NOMO-1 treated with dmso at 0.1 percent for 144 hours (cell line): ENCODE data around the gene SLC24A3.

Experiments
- DNase-seq: peaks from one replicate; lab custom pipeline; 2025; ENCODE audit not compliant: unreplicated experiment; lab: John Stamatoyannopoulos, UW

Gene SLC24A3

DNA sequence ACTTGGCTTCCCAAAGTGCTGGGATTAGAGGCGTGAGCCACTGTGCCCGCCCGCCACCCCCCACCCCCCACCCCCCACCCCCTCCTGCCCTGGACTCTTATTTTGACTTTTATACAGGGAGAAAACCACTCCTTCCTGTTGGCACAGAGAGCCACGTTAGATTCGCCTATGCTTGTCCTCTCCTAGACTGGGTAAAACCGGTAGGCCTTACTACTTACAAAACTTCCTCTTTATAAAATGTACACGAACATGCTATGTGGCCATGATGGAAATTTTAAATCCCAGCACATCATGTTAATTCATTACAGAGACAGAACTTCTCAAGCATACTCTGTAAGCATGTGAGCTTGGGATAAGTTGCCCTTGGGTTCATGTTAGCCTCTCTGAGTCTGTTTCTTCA is 124.2 kb downstream of the SLC24A3 start:
- peak; percentile 35 for DNase-seq

DNA sequence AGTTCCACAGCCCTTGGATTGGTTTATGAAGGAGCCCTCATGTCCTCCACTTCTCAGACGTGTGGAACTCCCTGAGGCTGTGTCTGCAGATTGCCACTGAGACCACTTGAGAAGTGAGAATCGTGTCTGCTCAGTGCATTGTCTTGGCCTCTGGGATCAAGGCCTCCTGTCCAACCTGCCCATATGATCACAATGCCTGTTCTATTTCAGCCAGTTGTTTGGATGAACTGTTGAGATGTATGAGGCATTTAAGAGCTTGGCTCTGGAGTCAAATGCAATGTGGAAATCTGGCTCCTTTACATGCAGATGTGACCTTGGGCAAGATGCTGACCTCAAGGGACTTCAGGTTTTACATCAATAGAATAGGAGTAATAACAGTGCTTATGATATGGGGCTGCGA is 125.9 kb downstream of the SLC24A3 start:
- no peak for DNase-seq

DNA sequence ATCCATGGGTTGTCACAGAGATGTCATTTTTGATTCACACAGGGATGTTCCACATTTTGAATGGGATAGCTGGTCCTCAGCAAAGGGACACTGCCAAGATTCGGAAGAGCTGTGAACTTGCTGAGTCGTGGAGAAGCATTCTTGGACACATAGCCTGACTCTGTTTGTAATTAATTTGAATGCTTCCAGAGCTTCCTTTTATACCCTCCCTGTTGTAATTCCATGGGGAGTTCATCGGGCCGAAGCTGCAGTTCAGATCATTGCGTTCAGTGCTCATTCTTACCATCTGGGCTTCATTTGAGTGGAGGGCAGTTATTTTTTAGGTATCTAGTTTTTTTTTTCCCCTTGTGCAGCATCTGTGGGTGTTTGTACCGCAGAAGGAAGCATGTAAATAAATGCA is 126.5 kb downstream of the SLC24A3 start:
- DNase-seq, result no peak

DNA sequence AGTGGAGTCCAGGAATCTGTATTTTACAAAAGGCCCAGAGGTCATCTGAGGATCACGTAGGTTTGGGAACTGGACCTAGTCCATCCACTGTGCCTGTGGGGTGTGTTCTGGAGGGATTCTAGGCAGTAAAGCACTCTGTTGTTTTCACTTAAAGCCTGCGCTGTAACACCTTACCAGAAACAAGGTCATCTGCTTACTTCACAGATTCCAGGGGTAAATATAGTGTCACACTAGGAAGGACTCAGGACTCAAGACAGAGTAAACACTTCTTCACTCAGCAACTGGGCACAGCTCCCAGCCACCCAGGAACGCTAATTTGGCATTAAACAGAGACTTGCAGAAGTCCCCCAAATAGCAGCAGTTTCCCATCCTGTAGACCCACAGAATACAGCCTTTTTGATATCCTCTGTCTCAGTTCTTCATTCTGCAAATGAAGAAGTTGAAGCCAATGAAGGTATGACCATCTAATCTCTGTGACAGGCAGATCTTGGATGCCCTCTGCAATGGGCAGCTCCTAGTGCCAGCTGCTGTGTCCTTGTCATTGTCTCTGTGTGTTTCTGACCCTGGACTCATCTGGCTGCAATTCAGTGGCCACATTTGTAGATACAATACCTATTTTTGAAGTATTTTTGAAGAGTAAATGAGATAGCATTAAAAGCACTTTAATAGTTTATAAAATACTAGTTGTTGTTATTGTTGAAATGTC is 129.1 kb downstream of the SLC24A3 start:
- no peak for DNase-seq

DNA sequence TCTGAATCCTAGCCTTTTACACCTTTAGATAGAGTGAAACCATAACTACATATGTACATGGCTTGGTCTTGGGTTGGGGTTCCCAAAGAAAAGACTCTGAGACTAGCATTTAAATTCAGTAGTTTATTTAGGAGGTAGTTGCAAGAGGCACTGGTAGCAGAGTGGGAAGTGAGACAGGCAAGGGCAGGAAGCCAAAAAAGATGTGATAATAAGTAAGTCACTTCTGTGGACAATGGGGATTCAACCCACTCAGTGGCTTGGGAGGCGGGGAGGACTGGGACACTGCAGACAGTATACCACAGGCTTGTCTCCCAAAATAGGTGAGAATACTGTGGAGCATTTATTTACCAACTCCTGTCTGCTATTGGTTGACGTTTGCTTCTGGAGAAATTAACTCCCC is 131.9 kb downstream of the SLC24A3 start:
- no peak for DNase-seq

DNA sequence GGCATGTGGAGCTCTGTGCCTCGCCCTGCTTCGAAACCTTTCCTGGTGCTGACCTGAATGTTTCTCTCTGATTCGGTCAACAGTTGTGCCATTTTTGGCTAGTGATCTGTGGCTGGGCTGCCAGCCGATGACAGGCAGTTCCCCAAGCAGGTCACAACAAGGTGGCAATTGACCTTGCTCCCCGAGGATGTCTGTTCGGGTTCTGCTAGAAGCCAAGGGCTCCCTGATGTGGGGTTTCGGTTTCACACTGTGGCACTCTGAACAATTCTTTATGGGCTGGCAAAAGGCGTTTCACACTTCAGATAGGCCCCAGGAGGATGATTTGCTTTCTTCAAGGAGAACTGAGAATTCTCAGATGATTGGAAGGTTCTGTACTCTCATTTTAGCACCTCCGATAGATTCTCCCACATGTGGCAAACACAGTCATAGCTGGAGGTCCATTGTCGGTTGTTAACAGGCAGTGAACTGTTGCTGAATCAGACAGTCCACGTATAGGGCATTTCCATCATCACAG is 135.6 kb downstream of the SLC24A3 start:
- no peak for DNase-seq

DNA sequence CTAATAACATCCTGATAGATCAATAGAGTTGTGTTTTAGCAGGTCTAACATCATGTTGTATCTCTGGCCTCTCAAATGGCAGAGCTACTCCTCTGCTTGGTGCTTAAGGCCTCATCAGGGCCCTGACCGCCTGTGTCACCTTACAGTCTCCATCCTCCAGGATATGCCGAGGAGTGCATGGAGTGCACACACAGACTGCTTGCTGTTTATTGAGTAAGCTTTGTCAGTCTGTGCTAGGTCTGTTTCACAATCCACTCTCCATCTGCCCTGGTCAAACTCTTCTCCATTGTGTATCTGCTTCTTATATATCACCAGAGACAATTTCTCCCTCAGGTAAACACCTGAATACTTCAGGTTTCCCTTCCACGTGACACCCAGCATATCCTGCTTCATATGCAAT is 136.1 kb downstream of the SLC24A3 start:
- no peak for DNase-seq

DNA sequence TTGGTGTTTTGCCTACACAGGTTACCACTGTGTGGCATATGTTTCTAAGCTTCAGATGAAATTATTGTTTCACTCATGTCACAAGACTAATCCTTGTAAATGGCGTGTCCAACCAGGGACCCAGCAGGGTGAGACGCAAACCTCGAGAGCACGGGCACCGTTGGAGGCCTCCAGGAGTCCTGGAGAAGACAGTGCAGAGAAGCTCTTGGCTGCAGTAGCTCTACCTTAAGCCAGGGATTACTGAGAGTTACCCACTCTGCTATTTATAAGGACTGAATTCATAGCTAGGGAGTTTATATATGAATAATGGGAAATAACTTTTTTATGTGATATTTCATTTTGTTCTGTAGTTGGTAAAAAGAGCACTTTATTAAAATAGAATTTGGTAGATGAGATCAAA is 137.4 kb downstream of the SLC24A3 start:
- no peak for DNase-seq

DNA sequence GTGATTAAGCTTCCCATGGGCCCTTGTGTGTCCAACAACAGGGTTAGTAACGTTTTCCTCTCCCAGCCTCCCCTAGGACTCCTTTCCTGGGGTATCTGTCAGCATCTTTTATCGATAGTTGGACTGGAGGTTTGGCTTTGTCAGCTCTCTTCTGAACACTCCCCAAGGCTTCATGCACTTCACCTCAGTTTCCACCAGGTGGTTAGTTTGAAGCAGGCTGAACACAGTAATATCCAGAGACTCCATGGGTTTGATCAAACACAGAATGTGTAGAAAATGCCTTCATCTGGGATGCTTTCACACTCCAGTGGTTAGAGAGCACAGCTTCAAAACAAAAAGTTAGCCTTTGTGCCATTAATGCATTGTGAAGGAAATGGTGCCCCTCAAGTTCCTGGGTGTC is 139.1 kb downstream of the SLC24A3 start:
- no peak for DNase-seq

DNA sequence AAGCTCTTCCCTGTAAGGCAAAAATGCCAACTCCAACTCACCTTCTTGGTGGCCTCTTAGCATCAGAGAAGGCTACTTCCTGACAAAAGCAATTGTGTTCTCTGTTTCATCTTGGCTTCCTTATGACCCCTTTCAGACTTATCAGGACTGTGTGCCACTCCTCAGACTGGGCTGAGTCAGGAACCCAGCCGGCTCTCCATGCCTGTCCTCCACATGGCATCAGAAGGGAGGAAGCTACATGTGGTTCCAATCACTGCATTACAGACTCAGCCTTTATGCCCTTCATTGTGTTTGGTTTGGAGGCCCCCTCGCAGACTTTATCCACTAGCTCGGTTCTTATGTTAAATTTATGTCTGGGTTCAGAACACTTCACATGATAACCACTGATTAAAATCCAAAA is 142.5 kb downstream of the SLC24A3 start:
- no peak for DNase-seq

DNA sequence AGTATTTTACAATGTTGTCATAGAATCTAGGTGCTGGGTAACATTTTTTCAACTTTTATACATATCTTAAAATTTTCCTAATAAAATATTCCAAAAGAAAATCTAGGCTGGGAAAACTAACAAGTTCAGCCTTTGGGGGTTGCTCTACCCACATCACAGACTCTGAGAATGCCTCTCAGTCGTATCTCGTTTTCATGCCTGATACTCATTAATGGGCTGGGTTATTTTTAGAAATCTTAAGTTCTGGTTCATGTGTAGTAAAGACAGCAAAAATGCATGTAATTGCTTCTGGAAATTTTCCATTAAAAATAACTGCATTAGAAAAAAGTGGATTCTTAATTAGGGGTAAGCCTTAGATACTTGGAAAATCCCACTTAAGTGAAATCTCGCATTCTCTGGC is 149.3 kb downstream of the SLC24A3 start:
- DNase-seq, result no peak

DNA sequence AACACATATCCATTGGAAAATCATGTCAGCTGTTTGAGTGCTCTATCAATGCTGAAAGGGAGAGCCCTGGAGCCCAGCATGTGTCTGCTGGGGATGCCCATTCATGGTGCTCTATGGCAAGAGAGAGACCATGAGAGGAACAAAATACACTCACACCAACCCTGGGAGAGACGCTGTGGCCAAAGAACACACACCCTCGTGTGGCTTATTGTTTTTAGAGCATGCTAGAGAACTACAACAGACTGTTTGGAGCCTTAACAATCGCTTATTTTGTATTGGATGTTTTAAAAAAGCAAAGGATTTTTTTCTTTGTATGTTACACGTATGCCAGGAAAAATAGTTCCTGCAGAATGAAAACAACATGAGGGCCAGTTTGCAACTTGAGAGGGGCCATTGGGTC is 151.0 kb downstream of the SLC24A3 start:
- DNase-seq, result no peak

DNA sequence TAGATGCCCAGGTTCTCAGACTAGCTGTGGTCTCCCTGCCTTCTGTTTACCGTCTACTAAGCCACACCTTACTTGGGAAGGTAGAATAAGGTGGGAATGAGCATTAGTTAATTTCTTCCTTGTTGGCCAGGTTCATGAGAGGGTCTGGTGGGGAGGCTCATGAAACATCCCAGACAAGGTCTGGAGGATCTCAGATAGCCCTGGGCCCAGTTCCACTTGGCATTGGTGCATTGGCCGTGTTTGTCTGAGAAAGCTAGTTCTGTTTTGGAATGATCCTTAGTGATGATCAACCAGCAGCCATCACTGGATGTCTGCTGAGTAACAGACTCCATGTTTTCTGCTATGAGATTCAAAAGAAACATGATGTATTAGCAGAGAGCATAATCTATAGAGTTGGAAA is 155.1 kb downstream of the SLC24A3 start:
- DNase-seq, result no peak

DNA sequence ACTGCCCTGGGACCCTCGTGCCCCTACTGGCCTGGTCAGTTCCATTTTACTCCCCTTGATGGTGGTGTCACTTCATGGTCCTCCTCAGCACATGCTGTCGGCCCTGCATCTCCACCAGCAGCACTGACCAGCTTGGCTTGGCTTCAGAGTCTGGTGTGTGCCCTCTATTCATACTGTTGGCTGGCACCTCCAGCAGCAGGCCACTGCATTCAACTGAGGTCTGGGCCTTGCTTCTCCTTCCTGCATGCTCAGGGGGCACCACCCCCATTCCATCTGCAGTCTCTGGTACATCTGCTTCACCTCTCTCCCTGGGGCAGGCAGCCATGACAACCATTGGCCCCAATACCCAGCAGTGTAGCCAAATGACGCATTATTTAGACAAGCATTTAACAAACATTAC is 155.9 kb downstream of the SLC24A3 start:
- DNase-seq, result no peak

DNA sequence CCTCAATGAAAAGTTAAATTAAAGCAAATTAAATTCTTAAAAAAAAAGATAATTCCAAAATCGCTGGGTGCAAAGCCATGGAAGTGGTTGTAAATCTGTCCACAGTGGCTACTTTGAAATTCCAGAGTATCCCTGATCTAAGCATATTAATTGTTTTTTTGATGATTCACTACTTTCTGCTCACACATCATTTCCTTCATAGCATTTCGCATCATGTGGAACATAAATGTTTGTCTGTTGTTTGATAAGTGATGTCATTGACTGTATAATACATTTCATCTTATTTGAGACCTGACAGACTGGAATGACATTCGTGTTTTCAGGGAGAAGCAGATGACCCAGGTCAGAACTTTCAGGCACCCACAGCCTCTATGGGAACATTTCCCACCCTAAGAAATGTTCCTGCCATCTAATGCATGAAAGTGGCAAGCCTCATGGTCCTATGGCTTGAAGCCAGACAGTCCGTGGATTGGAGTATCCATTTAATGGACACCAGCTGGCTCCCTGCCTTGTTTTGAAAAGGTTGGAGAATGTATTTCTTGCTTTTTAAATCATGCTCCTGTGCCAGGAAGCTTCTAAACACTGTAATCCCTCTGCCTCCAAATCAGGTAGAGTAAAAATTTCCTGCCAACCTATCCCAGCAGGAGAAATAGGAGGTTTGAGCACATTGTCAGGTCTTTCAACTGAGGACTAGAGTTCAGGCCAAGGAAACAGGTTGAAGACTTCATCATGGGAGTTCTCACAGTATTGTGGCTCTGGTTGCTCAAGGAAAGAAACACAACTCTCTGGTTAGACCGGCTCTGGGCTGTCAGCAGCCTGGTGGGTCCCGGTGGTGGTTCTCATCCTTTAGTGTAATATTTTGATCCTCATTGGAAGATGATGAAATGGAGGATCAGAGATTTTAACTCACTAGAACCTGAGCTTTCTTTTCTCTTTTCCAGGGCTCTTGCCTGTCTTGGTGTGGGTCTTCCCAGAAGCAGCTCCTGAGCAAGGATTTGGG is 157.9 kb downstream of the SLC24A3 start:
- DNase-seq, result no peak

DNA sequence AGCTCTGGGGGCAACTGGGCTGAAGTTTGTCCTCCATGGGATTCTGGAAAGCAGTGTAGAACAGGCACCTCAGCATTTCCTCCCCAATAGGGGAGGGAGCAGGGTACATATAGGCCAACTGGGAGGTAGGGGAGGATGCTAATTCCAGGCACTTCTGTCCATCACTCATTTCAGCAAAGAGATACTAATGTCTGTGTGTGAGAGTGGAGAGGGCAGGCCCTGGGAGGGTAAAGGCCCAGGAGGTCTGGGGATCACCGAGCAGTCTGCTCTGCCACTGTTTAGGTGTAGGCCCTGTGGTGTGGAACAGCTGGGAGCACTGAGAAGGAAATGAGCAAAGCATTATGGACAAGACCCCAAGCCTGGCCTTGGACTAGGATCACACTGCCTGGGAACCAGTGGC is 158.7 kb downstream of the SLC24A3 start:
- no peak for DNase-seq

DNA sequence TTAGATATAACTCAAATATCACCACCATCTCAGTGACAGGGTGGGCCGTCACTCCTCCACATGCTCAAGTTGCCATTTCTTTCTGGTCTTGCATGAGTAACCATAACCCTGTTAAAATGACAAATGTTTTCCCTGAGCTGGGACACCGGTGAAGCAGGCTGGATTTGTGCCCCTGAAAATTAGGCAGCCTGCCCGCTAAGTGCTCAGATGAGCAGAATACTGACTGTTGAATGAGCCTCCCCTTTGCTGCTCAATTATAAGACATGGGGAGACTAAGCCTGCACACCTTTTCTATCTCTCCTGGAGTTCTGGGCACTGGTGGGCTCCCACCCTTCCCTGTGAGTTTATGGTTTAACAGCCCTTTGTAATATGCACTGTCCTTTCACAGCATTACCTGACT is 161.8 kb downstream of the SLC24A3 start:
- DNase-seq, result no peak

DNA sequence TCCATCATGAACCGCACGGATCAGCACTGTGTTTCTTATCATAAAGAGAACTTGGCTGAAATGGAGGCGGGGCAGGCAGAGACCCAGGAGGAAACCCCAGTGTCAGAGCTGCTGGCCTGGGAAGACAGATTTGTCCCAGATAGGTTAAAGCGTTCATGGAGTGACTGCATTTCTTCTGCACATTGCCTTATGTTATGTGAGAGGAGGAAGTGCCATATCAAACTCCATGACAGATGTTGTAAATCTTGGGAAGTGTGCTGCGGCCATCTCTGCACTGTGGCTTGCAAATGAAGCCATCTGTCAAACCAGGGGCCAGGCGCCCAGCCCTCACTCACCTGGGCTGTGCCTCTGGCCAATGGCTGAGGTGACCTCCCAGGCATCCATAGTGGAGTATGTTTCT is 163.0 kb downstream of the SLC24A3 start:
- DNase-seq, result no peak

DNA sequence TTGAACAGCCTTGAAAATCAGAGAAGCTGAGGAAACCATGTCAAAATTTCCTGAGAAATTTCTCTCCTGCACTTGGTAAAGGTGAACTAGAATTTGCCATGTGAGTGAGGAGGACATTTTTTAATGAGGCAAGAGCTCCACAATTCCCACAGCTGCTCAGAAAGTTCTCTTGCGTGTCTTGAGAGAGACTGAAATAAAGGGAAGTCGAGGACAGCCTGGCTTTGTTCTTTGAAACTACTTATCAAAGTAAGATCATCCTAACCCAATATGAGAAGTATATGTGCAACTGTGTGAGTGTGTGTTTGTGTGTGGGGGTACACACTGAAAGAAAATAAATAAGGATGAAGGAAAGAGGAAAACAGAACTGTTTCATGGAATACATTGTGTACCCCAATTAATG is 163.4 kb downstream of the SLC24A3 start:
- no peak for DNase-seq

DNA sequence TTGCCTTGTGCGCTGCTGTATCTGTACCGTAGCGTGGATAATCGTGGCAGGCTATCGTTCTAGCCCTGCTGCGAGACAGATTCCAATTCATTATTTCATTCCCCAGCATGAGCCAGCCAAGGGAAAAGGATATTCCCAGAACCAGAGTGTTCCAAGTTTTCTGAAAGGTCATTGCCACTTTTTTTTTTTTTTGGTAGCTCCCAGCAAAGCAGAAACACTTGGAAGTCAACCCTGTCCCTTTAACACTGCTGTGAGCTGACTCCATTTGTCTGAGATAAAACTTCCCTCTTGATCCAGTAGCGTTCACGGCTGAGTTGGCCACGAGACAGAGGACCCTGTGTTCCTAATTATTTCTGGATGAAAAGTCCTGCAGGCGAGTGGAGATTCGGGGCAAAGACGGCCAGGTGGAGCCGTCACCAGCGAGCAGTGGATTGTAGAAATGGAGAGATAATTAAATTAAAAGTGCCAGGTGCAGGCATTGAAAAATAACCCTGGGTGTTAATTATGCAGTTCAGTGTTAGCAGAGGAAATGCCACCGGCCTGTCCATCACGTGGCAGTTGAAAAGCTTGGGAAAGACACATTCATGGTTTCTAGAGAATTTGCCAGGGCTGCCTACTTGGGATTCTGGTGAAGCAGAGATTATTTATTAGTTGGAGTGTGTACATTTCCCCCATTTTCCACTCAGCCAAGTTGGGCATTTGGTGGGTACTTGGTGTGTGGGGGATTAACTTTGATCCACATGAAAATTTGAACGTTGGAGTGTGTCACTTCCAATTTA is 164.2 kb downstream of the SLC24A3 start:
- no peak for DNase-seq

DNA sequence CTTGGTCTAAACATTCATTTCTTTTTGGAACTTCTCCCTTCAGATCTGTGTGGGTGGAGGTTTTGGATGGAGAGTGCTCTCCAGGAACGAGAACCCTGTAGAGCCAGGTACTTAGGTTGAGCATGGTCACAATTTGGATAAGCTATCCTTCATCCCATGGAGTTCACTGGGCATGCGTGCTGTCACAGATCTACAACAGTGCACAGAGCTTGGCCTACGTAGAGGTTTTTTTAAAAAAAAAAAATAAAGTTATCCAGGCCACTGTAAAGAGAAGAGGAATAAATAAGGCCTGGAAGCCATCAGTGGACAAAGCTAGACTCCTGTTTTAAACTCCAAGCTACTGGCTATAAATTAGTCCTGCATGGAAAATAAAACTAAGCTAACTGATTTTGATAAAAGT is 165.6 kb downstream of the SLC24A3 start:
- DNase-seq, result no peak
